ENCODE measurements around the gene SHANK1. TPM values are rescaled to one million over a fixed set of nuclear protein-coding genes. Genes with fewer than 3 reads are reported as not detected.

The SHANK1 gene
- total and polyA plus RNA-seq, 2 of the 4 experiments (the other 2 are of a cell fraction), result 6.1 to 6.7 TPM

- Histone ChIP-seq H2AFZ (replicated peaks; ENCODE audit: low read length, poor library complexity) (no peak overlapping the region), H3K36me3 (ENCODE audit: control insufficient read depth, insufficient read depth, low read length) (peaks cover 2% of the 10 kb centered on the region), H3K56ac (ENCODE audit: extremely low read depth, insufficient read depth, low read length) (no peak overlapping the region), H3K27ac (ENCODE audit: insufficient read depth, low read length) (no peak overlapping the region), H2AK9ac (replicated peaks; ENCODE audit: low read depth, low read length, poor library complexity) (no peak overlapping the region), H3K9me1 (ENCODE audit: insufficient read depth, low read length) (peaks cover 13% of the 10 kb centered on the region; the same call in 1 of the 2 replicates), H3K4me2 (ENCODE audit: low read depth, low read length) (no peak overlapping the region), H3K4me3 (ENCODE audit: insufficient read depth, low read depth, low read length) (no peak overlapping the region), H3K9me3 (ENCODE audit: control insufficient read depth, insufficient read depth, low read length) (no peaks in the 10 kb centered on the region), H3K14ac (replicated peaks; ENCODE audit: low read depth, low read length) (no peak overlapping the region), H2BK20ac (ENCODE audit: low read depth, low read length) (no peak overlapping the region), H3K4ac (ENCODE audit: low read depth, low read length) (no peak overlapping the region), H4K5ac (ENCODE audit: low read depth, low read length) (no peak overlapping the region), H2BK5ac (ENCODE audit: low read depth, low read length, poor library complexity, severe bottlenecking) (no peak overlapping the region), H3K9ac (ENCODE audit: low read depth, low read length) (no peak overlapping the region), H2AK5ac (ENCODE audit: low read depth, low read length) (no peak overlapping the region), H3K4me1 (ENCODE audit: control insufficient read depth, insufficient read depth, low read length) (peaks cover 5% of the 10 kb centered on the region), H3K18ac (ENCODE audit: low read depth, low read length) (no peak overlapping the region), H2BK120ac (ENCODE audit: low read depth, low read length) (no peak overlapping the region), H2BK15ac (ENCODE audit: low read depth, low read length) (no peak overlapping the region), H4K20me1 (ENCODE audit: insufficient read depth, low read length) (0 out of 2 replicates have a peak, but pooled peaks cover 6% of the 10 kb centered on the region), H3K27me3 (ENCODE audit: control insufficient read depth, insufficient read depth, low read length) (peaks cover 5% of the 10 kb centered on the region), H4K91ac (ENCODE audit: insufficient read depth, low read depth, low read length) (no peak overlapping the region), H3K23ac (ENCODE audit: low read depth, low read length) (no peak overlapping the region), H3K79me1 (ENCODE audit: low read depth in 1 of 2, low read length in 2 of 2) (peaks cover 12 to 19% of the 10 kb centered on the region in 2 experiments; a peak in 3 of 4 replicates), H4K8ac (ENCODE audit: low read depth in 2 of 2, low read length in 2 of 2) (no peak overlapping the region)
- ChIA-PET CTCF (no interaction called here), POLR2A (ENCODE audit: unreplicated experiment) (no interaction called here)
- WGBS, 2 experiments (ENCODE audit: extremely low coverage in 2 of 2, insufficient read length in 1 of 2), result no CpG with 5 or more reads among the region's 5 CpGs
- ATAC-seq (ENCODE audit: low read depth), result no peak
- dilution Hi-C loops (cut with HindIII; ENCODE audit: low sequenced_read_pairs, unreplicated experiment) (no loop called here), intact Hi-C loops (cut with micrococcal nuclease) (loop anchor here (10.0 kb wide), 1 partner anchor 375 kb away; the partner anchor contains the start of gene CTU1), in situ Hi-C loops (cut with MboI; ENCODE audit: low sequenced_read_pairs) (no loop called here)
- BruUV-seq (replicated peaks), result no TSS peak
- no peak for DNase-seq
- TF ChIP-seq MXI1 (IDR thresholded peaks at IDR 0.05; ENCODE audit: borderline replicate concordance, low read depth, low read length), result no peak
These were observed 10.3 kb upstream of the SHANK1 start for GRCh38 chr19:50729894-50730293.
